HEK293 (cell line): ENCODE data around the gene PRKD1.
A peak's percentile ranks its signal among the peaks of the same experiment; 100 is the strongest.
"Not testable (repeated sequence)": the region's sequence is repeated elsewhere in the genome, so short reads cannot be mapped to it uniquely, and the experiment has no call there.

Experiments
- CTCF ChIA-PET: fragments of 350-600 bp; formaldehyde crosslinking; extraction: SDS; loops from one replicate; lab custom pipeline; 2021; ENCODE audit warnings: antibody characterized with exemption; lab: Yijun Ruan, JAX
- POLR2A ChIA-PET: fragments of 300-600 bp; formaldehyde crosslinking; extraction: SDS; loops from one replicate; lab custom pipeline; 2020; ENCODE audit warnings: antibody characterized with exemption, inconsistent platforms; lab: Yijun Ruan, JAX
- H3K27ac ChIP-seq: fragments of 200-500 bp; sonication (Bioruptor generic); 2 replicates; pipeline ENCODE4 v1.5.1; 2014; ENCODE audit warnings: low read depth, low read length, control low read depth, inconsistent platforms; ENCODE audit errors: extremely low read depth
- H3K36me3 ChIP-seq, 2 experiments: fragments of 200-500 bp in 1 of 2; sonication (Bioruptor generic) in 1 of 2; 1 replicate in 1 of 2; 2 replicates in 1 of 2; pipeline ENCODE4 v1.5.1; 2014 to 2017; ENCODE audit warnings: inconsistent platforms in 2 of 2, low read length in 2 of 2; ENCODE audit not compliant: control insufficient read depth in 2 of 2, insufficient read depth in 1 of 2
- H3K4me1 ChIP-seq: fragments of 200-500 bp; sonication (Bioruptor generic); 2 replicates; pipeline ENCODE4 v1.5.1; 2014; ENCODE audit warnings: mild to moderate bottlenecking, low read length, inconsistent platforms; ENCODE audit not compliant: control insufficient read depth, insufficient read depth
- H3K4me3 ChIP-seq: 2 replicates; pipeline ENCODE4 v1.5.1; 2011; ENCODE audit warnings: low read depth, mild to moderate bottlenecking, control low read depth, low read length, moderate library complexity
- H3K9me3 ChIP-seq: fragments of 200-500 bp; sonication (Bioruptor generic); 2 replicates; pipeline ENCODE4 v1.5.1; 2014; ENCODE audit warnings: low read depth, low read length, inconsistent platforms; ENCODE audit not compliant: control insufficient read depth, insufficient read depth
- ATF2 ChIP-seq: fragments of 450-650 bp; formaldehyde crosslinking; IDR thresholded peaks from 2 replicates; pipeline ENCODE4 v1.5.1; 2016; ENCODE audit warnings: missing biosample characterization, missing genetic modification characterization, low read depth
- PRDM10 ChIP-seq: fragments of 450-650 bp; formaldehyde crosslinking; IDR thresholded peaks from 2 replicates; pipeline ENCODE4 v1.5.1; 2016; ENCODE audit warnings: missing biosample characterization, missing genetic modification characterization
- RBAK ChIP-seq: fragments of 450-650 bp; formaldehyde crosslinking; IDR thresholded peaks from 2 replicates; pipeline ENCODE4 v1.5.1; 2016; ENCODE audit warnings: missing biosample characterization, missing genetic modification characterization
- REPIN1 ChIP-seq: fragments of 450-650 bp; formaldehyde crosslinking; IDR thresholded peaks from 2 replicates; pipeline ENCODE4 v1.5.1; 2017; ENCODE audit warnings: missing biosample characterization, missing genetic modification characterization, low read depth
- TSHZ1 ChIP-seq: fragments of 450-650 bp; formaldehyde crosslinking; IDR thresholded peaks from 2 replicates; pipeline ENCODE4 v1.5.1; 2016; ENCODE audit warnings: missing biosample characterization, missing genetic modification characterization, borderline replicate concordance
- ZNF146 ChIP-seq: fragments of 450-650 bp; formaldehyde crosslinking; IDR thresholded peaks from 2 replicates; pipeline ENCODE4 v1.5.1; 2016; ENCODE audit warnings: missing biosample characterization, missing genetic modification characterization
- ZNF157 ChIP-seq: fragments of 450-650 bp; formaldehyde crosslinking; IDR thresholded peaks from 2 replicates; pipeline ENCODE4 v1.5.1; 2016; ENCODE audit warnings: missing biosample characterization, missing genetic modification characterization
- ZNF423 ChIP-seq: fragments of 450-650 bp; formaldehyde crosslinking; IDR thresholded peaks from 2 replicates; pipeline ENCODE4 v1.5.1; 2016; ENCODE audit warnings: missing biosample characterization, missing genetic modification characterization
- ZNF521 ChIP-seq: fragments of 450-650 bp; formaldehyde crosslinking; IDR thresholded peaks from 2 replicates; pipeline ENCODE4 v1.5.1; 2017; ENCODE audit warnings: missing biosample characterization, mild to moderate bottlenecking, missing genetic modification characterization
- ZNF529 ChIP-seq: fragments of 450-650 bp; formaldehyde crosslinking; IDR thresholded peaks from 2 replicates; pipeline ENCODE4 v1.5.1; 2017; ENCODE audit warnings: missing genetic modification characterization, missing biosample characterization; ENCODE audit not compliant: insufficient replicate concordance
- ZNF629 ChIP-seq: fragments of 450-650 bp; formaldehyde crosslinking; IDR thresholded peaks from 2 replicates; pipeline ENCODE4 v1.5.1; 2017; ENCODE audit warnings: missing biosample characterization, missing genetic modification characterization
- ZNF654 ChIP-seq: fragments of 450-650 bp; formaldehyde crosslinking; IDR thresholded peaks from 2 replicates; pipeline ENCODE4 v1.5.1; 2016; ENCODE audit warnings: low read depth, missing biosample characterization, missing genetic modification characterization
- ZNF792 ChIP-seq: fragments of 450-650 bp; formaldehyde crosslinking; IDR thresholded peaks from 2 replicates; pipeline ENCODE4 v1.5.1; 2016; ENCODE audit warnings: missing biosample characterization, missing genetic modification characterization
- ZSCAN23 ChIP-seq: fragments of 450-650 bp; formaldehyde crosslinking; IDR thresholded peaks from 2 replicates; pipeline ENCODE4 v1.5.1; 2016; ENCODE audit warnings: missing biosample characterization, missing genetic modification characterization

PRKD1 gene

DNA sequence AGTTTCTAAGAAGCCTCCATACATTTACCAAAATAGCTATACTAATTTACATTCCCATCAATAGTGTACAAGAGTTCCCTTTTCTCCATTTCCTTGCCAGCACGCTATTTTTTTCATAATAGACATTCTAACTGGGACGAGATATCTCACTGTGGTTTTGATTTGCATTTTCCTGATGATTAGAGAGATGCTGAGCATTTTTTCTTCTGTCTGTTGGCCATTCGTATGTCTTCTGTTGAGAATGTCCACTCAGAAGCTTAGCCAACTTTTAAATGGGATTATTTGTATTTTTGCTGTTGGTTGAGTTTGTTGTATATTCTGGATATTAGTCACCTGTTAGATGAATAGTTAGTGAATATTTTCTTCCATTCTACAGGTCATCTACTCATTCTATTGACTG lies 144.1 kb downstream of the PRKD1 start:
- Histone ChIP-seq H3K36me3 (no peaks in the 10 kb centered on the region), H3K4me1 (no peaks in the 10 kb centered on the region; the same call in 1 of the 2 replicates), H3K4me3 (no peak overlapping the region), H3K9me3 (no peaks in the 10 kb centered on the region; the same call in 1 of the 2 replicates), H3K27ac (no peak overlapping the region)
- POLR2A ChIA-PET: no interaction called here
- TF ChIP-seq RBAK: no peak
- no peak for TF ChIP-seq PRDM10
- no peak for TF ChIP-seq REPIN1 (tag by site-specific recombination)
- TF ChIP-seq ZNF146: no peak
- no peak for TF ChIP-seq ATF2 (tag by site-specific recombination)
- TF ChIP-seq ZNF521 (tag by site-specific recombination): no peak
- TF ChIP-seq ZNF654 (tag by site-specific recombination): no peak
- TF ChIP-seq TSHZ1 (tag by site-specific recombination): no peak
- CTCF ChIA-PET: no interaction called here

GRCh38 chr14:29782041-29782440 lies 145.6 kb downstream of the PRKD1 start:
- Histone ChIP-seq H3K4me3 (no peak overlapping the region), H3K4me1 (no peaks in the 10 kb centered on the region), H3K27ac (no peak overlapping the region), H3K36me3 (no peaks in the 10 kb centered on the region), H3K9me3 (no peaks in the 10 kb centered on the region; the same call in 1 of the 2 replicates)
- POLR2A ChIA-PET: no interaction called here
- CTCF ChIA-PET: no interaction called here
- TF ChIP-seq ZNF792 (tag by site-specific recombination) (no peak), ZNF423 (tag by site-specific recombination) (no peak), ZSCAN23 (tag by site-specific recombination) (no peak), ZNF629 (no peak), ZNF157 (tag by site-specific recombination) (no peak)

DNA sequence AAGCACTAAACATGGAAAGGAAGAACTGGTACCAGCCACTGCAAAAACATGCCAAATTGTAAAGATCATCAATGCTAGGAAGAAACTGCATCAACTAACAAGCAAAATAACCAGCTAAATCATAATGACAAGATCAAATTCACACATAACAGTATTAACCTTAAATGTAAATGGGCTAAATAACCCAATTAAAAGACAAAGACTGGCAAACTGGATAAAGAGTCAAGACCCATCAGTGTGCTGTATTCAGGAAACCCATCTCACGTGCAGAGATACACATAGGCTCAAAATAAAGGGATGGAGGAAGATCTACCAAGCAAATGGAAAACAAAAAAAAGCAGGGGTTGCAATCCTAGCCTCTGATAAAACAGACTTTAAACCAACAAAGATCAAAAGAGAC lies 150.5 kb downstream of the PRKD1 start:
- TF ChIP-seq ZNF529 (tag by site-specific recombination): peak; percentile 73
- H3K4me3 ChIP-seq, H3K27ac ChIP-seq, H3K4me1 ChIP-seq, POLR2A ChIA-PET, CTCF ChIA-PET, H3K9me3 ChIP-seq, H3K36me3 ChIP-seq: not testable (repeated sequence)
